NCI-H2107 treated with DMSO at 0.1 percent for 48 hours (cell line): ENCODE data around the gene CCIN.

ENCODE experiments used
- DNase-seq: peaks from one replicate; lab custom pipeline; 2025; ENCODE audit not compliant: unreplicated experiment; lab: John Stamatoyannopoulos, UW

CCIN gene

GRCh38 chr9:36189976-36190375 lies 20.8 kb downstream of the CCIN start:
- DNase-seq, result no peak

DNA sequence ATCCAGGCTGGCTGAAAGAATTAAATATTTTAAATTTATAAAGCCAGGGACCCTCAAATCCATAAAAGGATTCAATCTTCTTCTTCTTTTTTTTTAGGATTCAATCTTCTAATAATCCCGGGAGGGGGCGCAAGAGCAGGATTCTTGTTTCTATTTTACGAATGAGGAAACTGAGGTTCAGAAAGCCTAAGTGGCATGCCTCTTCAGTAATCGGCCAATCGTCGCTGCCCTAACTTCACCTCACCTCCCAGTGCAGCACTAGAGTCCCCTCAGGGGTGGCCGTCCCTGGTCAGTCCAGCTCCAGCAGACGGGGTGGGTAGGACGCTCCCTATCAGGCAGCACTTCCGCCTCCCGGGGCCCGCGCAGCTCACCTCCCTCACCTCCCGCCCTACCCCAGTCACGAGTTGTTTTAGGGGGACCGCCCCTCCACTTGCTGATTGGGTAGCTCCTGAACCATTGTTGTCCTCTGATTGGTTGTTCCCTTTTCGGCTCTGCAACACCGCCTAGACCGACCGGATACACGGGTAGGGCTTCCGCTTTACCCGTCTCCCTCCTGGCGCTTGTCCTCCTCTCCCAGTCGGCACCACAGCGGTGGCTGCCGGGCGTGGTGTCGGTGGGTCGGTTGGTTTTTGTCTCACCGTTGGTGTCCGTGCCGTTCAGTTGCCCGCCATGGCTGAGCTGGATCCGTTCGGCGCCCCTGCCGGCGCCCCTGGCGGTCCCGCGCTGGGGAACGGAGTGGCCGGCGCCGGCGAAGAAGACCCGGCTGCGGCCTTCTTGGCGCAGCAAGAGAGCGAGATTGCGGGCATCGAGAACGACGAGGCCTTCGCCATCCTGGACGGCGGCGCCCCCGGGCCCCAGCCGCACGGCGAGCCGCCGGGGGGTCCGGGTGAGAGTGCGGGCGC lies 21.5 kb downstream of the CCIN start, which contains the start of gene CLTA:
CLTA (plus strand) TSS at position 534 of the 902 bp plus-strand sequence; CDS start at position 670, 136 bp downstream.
- peak; percentile 97 for DNase-seq

GRCh38 chr9:36191290-36191645 lies 22.1 kb downstream of the CCIN start:
- DNase-seq, result no peak

DNA sequence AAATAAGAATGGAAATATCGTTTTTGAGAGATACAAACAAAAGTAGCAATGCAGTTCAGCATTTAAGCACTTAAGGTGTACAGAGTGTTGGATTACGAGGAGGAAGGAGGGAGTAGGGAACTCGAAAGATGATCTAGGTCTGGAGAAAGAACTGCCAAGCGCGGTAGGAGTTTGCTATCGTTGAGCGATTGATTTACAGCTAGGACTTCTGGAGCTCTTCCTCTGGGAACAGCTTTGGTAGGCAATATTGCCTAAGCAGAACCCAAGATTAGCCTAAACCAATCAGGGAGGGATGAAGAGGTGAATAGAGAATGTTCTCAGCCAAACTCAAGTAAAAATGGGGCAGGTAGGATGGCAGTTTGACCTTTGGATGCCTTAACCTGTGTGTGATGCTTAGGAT lies 22.5 kb downstream of the CCIN start:
- DNase-seq, result no peak

- DNase-seq, result no peak
Observed at GRCh38 chr9:36192196-36192595, 23.0 kb downstream of the CCIN start.

DNA sequence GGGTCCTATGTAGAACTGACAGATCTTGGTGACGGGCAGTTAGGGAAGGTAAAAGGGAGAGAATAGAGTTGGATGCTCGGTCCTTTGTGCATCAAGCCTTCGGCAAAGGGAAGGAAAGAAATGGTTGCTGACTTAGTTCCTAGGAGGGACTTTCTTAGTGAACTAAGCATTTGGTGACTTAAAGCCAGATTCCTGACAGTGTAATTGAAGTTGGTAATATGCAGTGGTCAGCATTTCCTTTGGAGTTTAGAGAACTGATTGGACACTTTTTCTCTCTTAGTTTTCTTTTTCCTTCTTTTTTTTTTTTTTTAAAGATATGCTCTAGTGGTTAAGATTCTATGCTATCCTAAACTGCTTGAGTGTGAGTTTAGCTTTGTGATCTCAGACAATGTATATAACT lies 23.8 kb downstream of the CCIN start:
- DNase-seq, result no peak

- peak; percentile 89 for DNase-seq
Observed at GRCh38 chr9:36194326-36195000, 25.3 kb downstream of the CCIN start.

DNA sequence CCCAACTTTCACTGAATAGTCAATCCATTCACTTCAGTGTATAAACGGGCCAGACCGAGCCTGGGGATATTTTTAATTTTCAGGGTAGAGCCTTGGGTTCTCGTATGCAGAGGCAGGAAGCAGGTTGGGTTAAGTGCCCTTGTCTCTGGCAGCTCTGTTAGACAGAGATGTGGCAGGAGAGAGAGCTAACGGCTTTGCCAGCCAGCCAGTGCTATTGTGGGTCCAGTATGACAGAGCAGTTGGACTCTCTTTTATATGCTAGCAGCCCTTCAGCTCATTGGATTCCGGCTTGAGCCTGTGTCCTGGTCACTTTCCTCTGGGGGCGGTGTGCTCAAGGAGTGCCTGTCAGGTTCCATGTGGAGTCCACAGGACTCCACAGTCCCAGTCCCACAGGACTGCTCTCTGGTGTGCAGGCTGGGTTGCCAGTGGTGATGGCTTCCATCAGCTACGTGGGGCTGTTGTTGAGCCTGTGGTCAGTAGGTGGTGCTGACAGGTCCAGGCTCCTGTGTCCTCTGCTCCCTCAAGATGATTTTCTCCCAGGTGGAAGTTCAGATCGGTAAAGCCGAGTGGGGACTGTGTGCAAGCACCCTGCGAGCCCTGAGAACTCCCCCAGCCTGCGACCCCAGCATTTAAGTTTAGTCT lies 35.8 kb downstream of the CCIN start:
- DNase-seq, result no peak

GRCh38 chr9:36207016-36207415 lies 37.8 kb downstream of the CCIN start:
- no peak for DNase-seq

GRCh38 chr9:36207546-36208012 lies 38.4 kb downstream of the CCIN start:
- DNase-seq, result no peak

GRCh38 chr9:36208521-36209253 lies 39.5 kb downstream of the CCIN start:
- DNase-seq, result no peak

GRCh38 chr9:36210722-36211121 lies 41.5 kb downstream of the CCIN start:
- no peak for DNase-seq

DNA sequence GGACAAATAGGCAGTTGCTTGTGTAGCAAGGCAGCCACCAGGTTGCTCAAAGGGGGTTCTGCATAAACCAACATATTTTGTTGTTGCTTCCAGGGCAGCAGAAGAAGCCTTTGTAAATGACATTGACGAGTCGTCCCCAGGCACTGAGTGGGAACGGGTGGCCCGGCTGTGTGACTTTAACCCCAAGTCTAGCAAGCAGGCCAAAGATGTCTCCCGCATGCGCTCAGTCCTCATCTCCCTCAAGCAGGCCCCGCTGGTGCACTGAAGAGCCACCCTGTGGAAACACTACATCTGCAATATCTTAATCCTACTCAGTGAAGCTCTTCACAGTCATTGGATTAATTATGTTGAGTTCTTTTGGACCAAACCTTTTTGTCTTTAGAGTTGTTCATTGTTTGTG lies 42.3 kb downstream of the CCIN start:
- DNase-seq, result no peak

GRCh38 chr9:36213387-36213786 lies 44.2 kb downstream of the CCIN start:
- DNase-seq, result no peak

DNA sequence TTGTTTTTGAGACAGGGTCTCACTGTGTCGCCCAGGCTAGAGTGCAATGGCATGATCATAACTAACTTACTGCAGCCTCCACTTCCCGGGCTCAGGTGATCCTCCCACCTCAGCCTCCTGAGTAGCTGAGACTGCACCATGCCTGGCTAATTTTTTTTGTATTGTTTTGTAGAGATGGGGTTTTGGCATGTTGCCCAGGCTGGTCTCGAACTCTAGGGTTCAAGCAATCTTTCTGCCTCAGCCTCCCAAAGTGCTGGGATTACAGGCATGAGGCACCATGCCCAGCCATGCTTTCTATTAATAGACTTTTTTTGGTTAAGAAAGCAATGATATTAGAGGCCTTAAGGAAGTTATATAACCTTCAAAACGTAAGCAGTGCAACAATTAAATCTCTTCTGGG lies 44.8 kb downstream of the CCIN start:
- DNase-seq, result no peak

DNA sequence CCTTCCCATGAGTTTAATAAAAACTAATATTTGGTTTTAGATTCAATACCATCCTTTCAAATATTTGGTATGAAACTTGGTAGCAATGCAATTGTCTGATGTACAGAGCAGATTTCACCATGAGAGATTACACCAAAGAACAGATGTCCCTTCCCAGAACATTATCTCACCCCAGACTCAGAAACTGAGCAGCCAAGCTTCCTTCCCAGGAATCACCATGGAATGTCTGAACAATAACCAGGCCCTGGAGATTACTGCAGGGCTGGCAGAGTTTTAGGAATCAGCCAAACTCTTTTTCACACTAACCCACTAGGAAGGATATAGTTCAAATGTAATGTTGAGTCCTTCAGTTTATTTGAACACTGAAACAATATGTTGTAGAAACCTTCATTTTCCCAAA lies 45.4 kb downstream of the CCIN start:
- DNase-seq, result no peak

DNA sequence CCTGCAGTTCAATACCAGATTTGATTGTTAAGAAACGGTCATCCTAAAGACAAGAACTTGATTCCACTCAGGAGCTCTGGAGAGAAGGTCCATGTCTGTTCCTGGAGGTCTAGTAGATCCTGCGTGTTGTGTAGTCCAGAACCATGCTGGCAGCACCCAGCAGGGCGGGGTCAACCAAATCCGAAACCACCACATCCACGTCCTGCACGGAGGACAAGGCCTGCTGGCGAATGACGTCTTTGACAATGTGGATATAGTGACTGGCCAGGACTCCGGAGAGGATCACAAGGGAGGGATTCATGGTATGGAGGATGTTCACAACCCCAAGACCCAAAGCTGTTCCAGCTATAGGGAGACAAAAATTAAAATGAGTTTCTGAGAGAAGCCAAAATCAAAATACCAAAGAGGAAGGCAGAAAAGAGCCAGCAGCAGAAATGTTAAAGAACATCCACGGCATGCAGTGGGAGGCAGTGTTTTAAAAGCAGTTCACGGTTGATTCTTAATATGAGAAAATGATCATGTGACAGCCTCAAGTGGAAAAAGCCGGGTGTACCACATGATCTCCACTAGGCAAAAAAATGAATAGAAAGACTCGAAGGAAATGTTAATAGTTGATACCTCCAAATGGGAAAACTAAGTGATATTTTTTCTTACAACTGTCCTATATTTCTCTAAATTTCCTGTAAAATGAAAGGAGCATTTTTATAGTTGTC lies 48.2 kb downstream of the CCIN start:
- peak; percentile 85 for DNase-seq

- DNase-seq, result peak; percentile 85
Observed at GRCh38 chr9:36218011-36218410, 48.8 kb downstream of the CCIN start.

- no peak for DNase-seq
Observed at GRCh38 chr9:36218411-36218901, 49.3 kb downstream of the CCIN start.
